ENCODE measurements around the gene LIMS1. TPM values are rescaled to one million over a fixed set of nuclear protein-coding genes. Genes with fewer than 3 reads are reported as not detected.
"Not testable (repeated sequence)": the region's sequence is repeated elsewhere in the genome, so short reads cannot be mapped to it uniquely, and the experiment has no call there.

The LIMS1 gene
- total RNA-seq, 1 donor from 2014 or later = 85.5 TPM

DNA sequence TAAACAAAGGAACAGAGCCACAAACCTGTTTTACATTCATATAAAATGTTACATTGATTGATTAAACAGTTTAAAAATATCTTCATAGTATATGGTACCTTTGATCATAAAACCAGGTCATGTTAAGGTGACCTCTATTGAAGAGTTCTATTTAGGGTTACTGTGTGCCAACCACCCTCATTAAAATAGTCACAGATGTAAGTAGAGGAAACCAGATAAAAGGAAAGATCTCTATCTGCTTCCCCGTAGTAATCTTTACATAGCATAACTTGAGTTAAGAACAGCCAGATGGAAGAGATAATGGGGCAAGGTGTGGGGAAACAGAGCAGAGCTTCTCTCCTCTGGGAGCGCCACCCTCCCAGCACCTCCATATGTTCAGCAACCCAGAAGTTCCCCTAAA is 117.2 kb downstream of the LIMS1 start:
- H3K27ac ChIP-seq; ATAC-seq; H3K9me3 ChIP-seq; DNase-seq; H3K4me3 ChIP-seq; H3K4me1 ChIP-seq; H3K27me3 ChIP-seq (ENCODE audit: low read depth); H3K36me3 ChIP-seq; intact Hi-C loops (cut with DNase I): not testable (repeated sequence)

- intact Hi-C loops (cut with DNase I); H3K9me3 ChIP-seq; H3K36me3 ChIP-seq; DNase-seq; H3K27me3 ChIP-seq (ENCODE audit: low read depth); H3K4me1 ChIP-seq; H3K4me3 ChIP-seq; H3K27ac ChIP-seq: not testable (repeated sequence)
- ATAC-seq = peak; percentile 76 to 90
Observed at GRCh38 chr2:108652187-108652931, 118.1 kb downstream of the LIMS1 start.

DNA sequence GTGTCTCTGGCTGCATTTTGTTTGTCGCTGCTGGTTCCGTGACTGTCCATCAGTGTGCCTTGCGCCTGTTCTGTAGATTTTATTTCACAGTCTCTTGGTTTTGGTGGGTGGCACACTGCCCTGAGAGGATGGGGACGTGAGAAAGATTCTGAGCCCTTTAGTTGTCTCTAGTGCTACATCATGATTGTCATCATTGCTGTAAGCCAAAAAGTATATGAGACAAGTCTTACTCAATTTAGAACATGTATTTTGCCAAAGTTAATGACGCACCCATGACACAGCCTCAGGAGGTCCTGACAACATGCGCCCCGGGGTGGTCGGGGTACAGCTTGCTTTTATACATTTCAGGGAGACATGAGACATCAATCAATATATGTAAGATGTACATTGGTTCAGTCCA is 119.2 kb downstream of the LIMS1 start:
- H3K4me3 ChIP-seq; H3K27ac ChIP-seq; H3K9me3 ChIP-seq; H3K36me3 ChIP-seq; ATAC-seq; H3K27me3 ChIP-seq (ENCODE audit: low read depth); intact Hi-C loops (cut with DNase I); H3K4me1 ChIP-seq; DNase-seq: not testable (repeated sequence)

GRCh38 chr2:108653849-108654248 is 119.6 kb downstream of the LIMS1 start:
- H3K4me1 ChIP-seq; ATAC-seq; DNase-seq; H3K4me3 ChIP-seq; H3K27ac ChIP-seq; intact Hi-C loops (cut with DNase I); H3K36me3 ChIP-seq; H3K27me3 ChIP-seq (ENCODE audit: low read depth); H3K9me3 ChIP-seq: not testable (repeated sequence)

DNA sequence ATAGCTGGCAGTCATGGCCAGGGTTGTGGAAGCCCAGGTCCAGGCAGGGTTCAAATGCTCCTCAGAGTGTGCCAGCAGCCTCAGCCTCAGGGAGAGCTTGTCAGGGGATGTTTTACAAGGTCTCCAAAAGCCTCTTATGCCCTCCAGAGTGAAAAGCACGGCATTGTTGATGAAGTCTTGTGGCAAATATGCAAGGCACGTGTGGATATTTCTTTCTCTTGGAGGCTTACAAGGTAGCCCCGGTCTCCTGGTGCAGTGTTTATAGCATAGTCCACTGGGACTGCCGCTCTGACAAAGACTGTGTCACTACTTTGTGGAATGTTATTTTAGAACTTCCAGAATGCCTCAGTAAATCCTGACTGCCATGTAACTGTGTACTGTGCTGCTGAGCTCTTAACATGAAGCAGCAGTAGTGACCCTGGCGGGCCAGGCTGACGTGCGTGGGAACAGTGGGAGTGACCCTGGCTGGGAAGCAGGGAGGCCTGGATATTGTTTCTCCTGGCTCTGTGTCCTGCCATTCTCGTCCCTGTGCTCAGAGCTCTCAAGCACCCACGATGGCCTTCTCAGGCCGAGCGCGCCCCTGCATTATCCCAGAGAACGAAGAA is 120.4 kb downstream of the LIMS1 start:
- DNase-seq (peak; percentile 55), ATAC-seq (peak; percentile 77 to 81)
- not testable (repeated sequence) for H3K4me3 ChIP-seq

DNA sequence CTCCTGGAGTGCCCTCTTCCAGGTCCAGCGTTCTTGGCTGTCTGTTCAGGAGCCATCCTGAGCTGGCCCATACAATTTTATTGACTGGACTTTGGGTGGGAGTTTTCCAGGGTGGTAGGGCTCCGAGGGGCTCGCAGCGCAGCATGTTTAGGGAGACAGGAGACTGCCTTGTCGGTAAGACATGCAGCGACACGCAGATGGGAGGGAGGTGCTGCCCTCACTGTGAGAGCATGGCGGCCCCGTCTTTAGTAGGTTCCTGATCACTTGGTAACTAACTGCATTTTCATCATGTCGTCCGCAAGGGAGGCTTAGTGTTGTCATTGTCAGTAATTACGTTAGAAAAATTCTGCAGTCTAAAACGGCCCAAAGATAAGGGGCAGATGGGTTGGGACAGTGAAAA is 121.0 kb downstream of the LIMS1 start:
- H3K36me3 ChIP-seq; H3K9me3 ChIP-seq; DNase-seq; ATAC-seq; H3K4me1 ChIP-seq; H3K4me3 ChIP-seq; H3K27ac ChIP-seq; H3K27me3 ChIP-seq (ENCODE audit: low read depth); intact Hi-C loops (cut with DNase I): not testable (repeated sequence)

More for the DNA sequence above, 120.4 kb downstream of the LIMS1 start:
- intact Hi-C loops (cut with DNase I); H3K4me1 ChIP-seq; H3K9me3 ChIP-seq; H3K36me3 ChIP-seq; H3K27ac ChIP-seq; H3K27me3 ChIP-seq (ENCODE audit: low read depth): not testable (repeated sequence)

DNA sequence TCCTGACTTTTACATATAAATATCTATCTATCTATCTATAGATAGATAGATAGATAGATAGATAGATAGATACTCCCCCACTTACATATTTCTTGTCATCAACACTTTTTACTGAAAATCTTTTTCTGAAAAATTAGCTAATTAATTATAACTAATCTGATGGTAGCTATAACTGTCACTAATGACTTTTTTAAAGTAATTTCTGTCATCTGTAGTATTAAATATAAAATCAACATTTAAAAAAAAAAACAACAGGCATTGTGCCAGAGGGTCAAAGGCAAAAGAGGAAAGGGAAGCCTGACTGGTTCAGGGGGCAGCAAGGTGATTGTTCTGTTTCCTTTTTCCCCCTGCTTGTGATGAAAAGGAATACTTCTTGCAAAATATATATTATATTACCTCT is 122.0 kb downstream of the LIMS1 start:
- H3K4me3 ChIP-seq; H3K9me3 ChIP-seq; H3K27me3 ChIP-seq (ENCODE audit: low read depth); DNase-seq; H3K27ac ChIP-seq; H3K4me1 ChIP-seq; H3K36me3 ChIP-seq; ATAC-seq; intact Hi-C loops (cut with DNase I): not testable (repeated sequence)

GRCh38 chr2:108657517-108657916 is 123.2 kb downstream of the LIMS1 start:
- ATAC-seq; DNase-seq; H3K4me3 ChIP-seq; H3K4me1 ChIP-seq; intact Hi-C loops (cut with DNase I); H3K9me3 ChIP-seq; H3K27me3 ChIP-seq (ENCODE audit: low read depth); H3K36me3 ChIP-seq; H3K27ac ChIP-seq: not testable (repeated sequence)

GRCh38 chr2:108658553-108658952 is 124.3 kb downstream of the LIMS1 start:
- ATAC-seq; H3K9me3 ChIP-seq; H3K27ac ChIP-seq; DNase-seq; H3K27me3 ChIP-seq (ENCODE audit: low read depth); intact Hi-C loops (cut with DNase I); H3K4me1 ChIP-seq; H3K36me3 ChIP-seq; H3K4me3 ChIP-seq: not testable (repeated sequence)

- H3K27me3 ChIP-seq (ENCODE audit: low read depth); H3K9me3 ChIP-seq; intact Hi-C loops (cut with DNase I); H3K4me1 ChIP-seq; H3K27ac ChIP-seq; H3K4me3 ChIP-seq; ATAC-seq; H3K36me3 ChIP-seq; DNase-seq: not testable (repeated sequence)
Observed at GRCh38 chr2:108661493-108661892, 127.2 kb downstream of the LIMS1 start.

DNA sequence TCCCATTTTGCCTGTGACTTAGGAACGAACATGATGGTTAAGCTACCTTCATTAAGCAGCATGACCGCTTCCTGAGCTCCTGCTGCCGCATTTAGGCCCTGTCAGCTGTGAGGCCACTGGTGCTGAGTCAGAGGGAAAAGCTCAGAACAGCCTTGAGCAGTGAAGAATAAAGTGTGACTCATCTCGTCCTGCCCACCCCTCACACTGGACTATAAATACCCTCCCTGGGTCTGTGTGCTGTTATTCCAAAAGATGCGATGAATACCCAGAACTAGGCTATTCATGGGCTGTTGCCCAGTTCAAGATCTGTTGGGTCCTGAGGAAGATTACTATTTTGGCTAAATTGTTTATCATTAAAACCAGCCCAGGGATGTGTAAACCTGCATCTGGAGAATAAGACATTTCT is 127.9 kb downstream of the LIMS1 start:
- H3K36me3 ChIP-seq; H3K27ac ChIP-seq; H3K9me3 ChIP-seq; DNase-seq; H3K27me3 ChIP-seq (ENCODE audit: low read depth); H3K4me3 ChIP-seq; intact Hi-C loops (cut with DNase I); H3K4me1 ChIP-seq: not testable (repeated sequence)
- peak; percentile 26 to 57 for ATAC-seq

- H3K36me3 ChIP-seq; H3K27ac ChIP-seq; intact Hi-C loops (cut with DNase I); H3K4me1 ChIP-seq; H3K27me3 ChIP-seq (ENCODE audit: low read depth); H3K4me3 ChIP-seq; H3K9me3 ChIP-seq; DNase-seq; ATAC-seq: not testable (repeated sequence)
Observed at GRCh38 chr2:108663346-108663745, 129.1 kb downstream of the LIMS1 start.

DNA sequence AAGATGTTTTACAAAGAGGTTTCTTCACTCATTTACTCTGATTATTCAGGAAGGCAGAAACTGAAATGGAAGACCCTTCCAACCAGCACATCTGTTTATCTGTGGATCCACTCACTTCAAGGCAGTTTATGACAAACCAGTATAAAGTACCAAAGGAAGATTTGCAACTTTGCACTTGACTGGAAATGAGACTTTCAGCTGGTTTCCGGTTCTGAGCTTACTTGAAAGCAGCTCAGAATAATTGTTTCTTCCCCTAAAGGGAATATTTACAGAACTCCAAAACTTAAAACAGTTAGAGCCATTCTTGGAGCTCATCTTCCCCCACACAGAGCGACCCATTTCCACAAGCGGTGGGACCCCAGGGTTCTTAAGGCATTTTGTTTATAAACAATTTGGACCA is 129.8 kb downstream of the LIMS1 start:
- H3K36me3 ChIP-seq; H3K9me3 ChIP-seq; ATAC-seq; H3K27me3 ChIP-seq (ENCODE audit: low read depth); DNase-seq; H3K27ac ChIP-seq; H3K4me1 ChIP-seq; intact Hi-C loops (cut with DNase I); H3K4me3 ChIP-seq: not testable (repeated sequence)

DNA sequence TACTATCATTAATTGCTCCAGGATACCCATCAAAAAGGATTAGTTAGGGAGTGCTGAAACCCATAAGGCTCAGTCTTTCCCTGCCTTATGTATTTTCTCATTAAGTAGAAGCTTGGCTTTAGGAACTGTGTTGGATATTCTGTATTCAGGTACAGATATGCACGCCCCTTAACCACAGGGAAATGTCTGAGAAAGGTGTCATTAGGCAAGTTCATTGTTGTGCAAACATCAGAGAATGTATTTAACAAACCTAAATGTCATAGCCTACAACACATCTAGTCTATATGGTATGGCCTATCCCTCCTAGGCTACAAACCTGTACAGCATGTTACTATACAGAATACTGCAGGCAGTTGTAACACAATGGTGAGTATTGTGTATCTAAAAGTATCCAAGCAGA is 130.7 kb downstream of the LIMS1 start:
- H3K4me1 ChIP-seq; ATAC-seq; intact Hi-C loops (cut with DNase I); H3K27ac ChIP-seq; H3K9me3 ChIP-seq; H3K36me3 ChIP-seq; H3K27me3 ChIP-seq (ENCODE audit: low read depth); H3K4me3 ChIP-seq; DNase-seq: not testable (repeated sequence)

Data from lower lobe of right lung (tissue), 2 donors.